Activated CD4-positive, CD25-positive, alpha-beta regulatory T cell treated with anti-CD3 and anti-CD28 coated beads, Interleukin-2, amount 50 U/mL, for 16 hours (primary cell): ENCODE results near the gene KMT2B.

Experiments
- DNase-seq: peaks from one replicate; pipeline ENCODE4 v3.0.0-alpha.2; 2020; ENCODE audit warnings: low read depth, low spot score

Gene KMT2B

DNA sequence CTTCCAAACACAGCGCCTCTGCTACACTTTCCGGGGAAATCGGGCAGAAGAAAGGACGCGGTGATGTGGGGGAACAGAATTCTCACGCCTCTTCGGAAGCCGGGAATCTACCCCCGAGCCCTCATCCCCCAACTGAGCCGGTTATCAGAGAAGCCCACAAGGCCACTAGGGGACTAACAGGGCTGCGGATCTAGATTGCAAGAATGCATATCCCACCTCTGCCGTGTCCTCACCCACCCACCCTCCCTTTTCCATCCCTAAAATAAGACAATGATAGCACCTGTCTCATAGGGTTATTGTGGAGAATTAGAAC lies 23.4 kb downstream of the KMT2B start:
- DNase-seq = no peak

- DNase-seq = peak; percentile 50
These were observed 24.4 kb downstream of the KMT2B start, which contains the start of gene IGFLR1 for GRCh38 chr19:35742121-35742724. Gene IGFLR1 (minus strand): TSS chr19:35742452. CDS start chr19:35741180, 1,272 bp downstream.

- no peak for DNase-seq
These were observed 26.0 kb downstream of the KMT2B start for GRCh38 chr19:35743640-35744429.

- DNase-seq = peak; percentile 90
These were observed 26.9 kb downstream of the KMT2B start for GRCh38 chr19:35744430-35745327.

DNA sequence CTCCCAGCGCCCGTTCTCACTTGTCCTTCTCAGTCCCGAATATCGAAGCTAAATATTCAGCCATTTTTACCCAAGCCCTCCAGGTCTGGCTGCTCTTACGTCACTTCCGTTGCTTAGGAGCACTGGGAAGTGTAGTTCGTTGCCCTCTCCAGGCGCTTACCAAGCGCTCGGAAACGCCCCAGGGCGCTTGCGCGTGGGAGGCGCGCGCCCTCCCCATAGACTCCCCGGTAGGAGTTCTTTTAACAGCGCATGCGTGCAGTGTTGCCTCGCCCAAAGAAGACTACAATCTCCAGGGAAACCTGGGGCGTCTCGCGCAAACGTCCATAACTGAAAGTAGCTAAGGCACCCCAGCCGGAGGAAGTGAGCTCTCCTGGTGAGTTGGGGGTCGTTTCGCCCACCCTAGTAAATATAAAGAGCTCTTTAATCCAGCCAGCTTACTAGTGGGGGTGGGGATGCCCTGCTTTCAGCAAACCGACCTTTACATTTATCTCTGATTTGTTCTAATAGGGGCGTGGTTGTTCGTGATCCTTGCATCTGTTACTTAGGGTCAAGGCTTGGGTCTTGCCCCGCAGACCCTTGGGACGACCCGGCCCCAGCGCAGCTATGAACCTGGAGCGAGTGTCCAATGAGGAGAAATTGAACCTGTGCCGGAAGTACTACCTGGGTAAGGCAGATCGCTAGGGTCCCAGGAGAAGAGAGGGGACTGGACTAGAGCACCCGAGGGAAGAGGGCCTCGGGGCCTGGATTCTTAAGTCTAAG lies 27.7 kb downstream of the KMT2B start, which contains the start of the genes PSENEN and U2AF1L4:
Gene PSENEN, plus strand, starts transcription at position 324 of the 759 bp plus-strand sequence. Its CDS starts 280 bp downstream, at position 604.
Gene U2AF1L4, minus strand, starts transcription at position 91 of the 759 bp plus-strand sequence. Its CDS starts 27 bp downstream, at position 64.
- peak; percentile 95 for DNase-seq

GRCh38 chr19:35746087-35746462 lies 28.3 kb downstream of the KMT2B start:
- DNase-seq = no peak

GRCh38 chr19:35746531-35746930 lies 28.7 kb downstream of the KMT2B start:
- no peak for DNase-seq

DNA sequence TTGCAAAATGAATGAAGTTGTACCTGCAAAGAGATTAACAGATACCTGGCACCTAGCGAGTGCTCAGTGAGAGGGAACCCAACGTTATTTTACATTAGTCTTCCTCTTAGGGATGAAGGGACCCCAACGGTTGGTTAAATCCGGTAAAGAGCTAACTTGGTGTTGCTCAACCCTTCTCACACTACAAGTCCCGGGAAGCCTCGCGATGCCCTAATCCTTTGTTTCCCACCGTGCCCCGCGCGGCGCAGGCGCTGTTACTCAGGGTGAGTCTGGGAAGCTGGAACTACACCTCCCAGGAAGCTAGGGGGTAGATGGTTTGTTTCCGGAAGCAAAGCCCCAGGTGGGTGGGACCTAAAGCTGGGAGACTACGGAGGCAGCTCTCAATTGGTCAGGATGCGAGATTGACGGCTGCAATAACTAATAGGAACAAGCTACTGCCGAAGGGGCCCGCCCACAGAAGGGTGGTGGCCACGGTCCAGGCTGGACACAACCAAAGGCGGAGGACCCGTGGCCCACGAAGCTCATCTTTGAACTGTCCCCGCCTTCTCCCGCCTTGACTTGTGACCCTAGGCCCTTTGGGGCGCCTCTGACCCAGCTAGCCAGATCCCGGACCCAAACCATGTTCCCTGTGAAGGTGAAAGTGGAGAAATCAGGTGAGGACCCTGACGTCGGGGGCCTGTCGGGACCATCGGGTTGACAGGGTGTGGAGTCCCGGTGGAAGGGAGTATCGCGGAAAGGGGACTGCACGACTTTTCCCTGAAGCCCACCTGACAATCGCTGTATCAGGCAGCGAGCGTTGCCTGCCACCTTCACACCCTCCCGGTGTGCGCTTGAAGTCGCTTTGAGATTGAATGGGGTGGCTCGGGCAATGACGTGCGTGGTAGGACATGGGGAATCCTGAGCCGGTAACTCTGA lies 30.6 kb downstream of the KMT2B start, which contains the start of gene LIN37:
Gene LIN37, plus strand, starts transcription at position 471 of the 915 bp plus-strand sequence. Its CDS starts 149 bp downstream, at position 620.
- DNase-seq = peak; percentile 100

DNA sequence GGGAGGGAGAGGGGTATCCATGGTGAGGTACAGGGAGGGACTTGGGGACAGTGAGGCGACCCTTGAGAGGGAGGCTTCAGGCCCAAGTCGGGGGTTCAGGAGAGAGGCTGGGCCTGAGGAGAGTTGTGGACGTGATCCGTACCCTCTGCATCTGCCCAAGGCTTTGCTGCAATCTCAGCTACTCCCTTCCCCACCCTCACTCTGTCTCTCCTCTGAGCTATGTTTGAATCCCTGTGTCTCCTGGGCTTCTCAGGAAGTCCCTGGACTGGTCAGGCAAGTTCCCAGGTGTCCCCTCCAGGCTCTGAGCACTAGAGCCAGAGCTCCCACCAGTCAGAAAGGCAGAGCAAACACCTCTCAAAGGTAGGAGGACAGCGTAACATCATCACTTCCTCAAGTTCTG lies 32.4 kb downstream of the KMT2B start:
- no peak for DNase-seq

DNA sequence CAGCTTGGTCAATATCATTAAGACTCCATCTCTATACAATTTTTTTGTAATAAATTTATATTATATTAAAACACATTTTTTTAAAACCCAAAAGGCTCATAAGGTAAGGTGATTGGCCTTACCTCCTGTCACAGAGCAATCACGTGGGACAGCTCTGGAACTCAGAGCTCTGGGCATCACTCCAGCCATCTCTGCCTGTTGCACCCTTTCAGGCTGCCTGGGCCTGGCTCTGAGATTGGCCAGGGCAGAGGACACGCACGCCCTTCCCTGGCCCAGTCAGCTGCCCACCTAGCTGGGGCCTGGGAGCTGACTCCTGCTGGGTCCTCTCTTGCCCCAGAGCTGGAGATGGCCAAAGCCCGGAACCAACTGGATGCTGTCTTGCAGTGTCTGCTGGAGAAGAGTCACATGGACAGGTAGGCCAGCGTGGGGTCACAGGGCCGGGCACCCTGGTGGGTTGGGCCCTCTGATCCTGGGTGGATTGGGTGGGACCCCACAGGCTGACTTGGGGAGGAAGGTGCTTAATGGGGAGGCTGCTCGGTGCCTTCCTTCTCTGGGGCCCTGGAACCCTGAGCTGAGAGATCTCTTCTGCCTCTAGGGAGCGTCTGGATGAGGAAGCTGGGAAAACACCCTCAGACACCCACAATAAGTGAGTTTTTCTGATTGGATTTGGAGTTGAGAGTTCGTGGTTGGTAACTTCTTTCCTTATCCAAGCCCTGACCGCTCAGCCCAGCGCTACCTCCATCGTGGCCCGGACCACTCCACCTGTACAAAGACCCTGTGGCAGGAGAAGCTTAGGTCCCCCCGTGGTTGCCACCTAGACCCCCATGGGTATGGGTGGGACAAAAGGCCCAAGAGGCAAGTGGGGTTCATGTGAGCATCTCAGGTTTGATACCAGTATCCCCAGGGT lies 34.3 kb downstream of the KMT2B start:
- DNase-seq = no peak

DNA sequence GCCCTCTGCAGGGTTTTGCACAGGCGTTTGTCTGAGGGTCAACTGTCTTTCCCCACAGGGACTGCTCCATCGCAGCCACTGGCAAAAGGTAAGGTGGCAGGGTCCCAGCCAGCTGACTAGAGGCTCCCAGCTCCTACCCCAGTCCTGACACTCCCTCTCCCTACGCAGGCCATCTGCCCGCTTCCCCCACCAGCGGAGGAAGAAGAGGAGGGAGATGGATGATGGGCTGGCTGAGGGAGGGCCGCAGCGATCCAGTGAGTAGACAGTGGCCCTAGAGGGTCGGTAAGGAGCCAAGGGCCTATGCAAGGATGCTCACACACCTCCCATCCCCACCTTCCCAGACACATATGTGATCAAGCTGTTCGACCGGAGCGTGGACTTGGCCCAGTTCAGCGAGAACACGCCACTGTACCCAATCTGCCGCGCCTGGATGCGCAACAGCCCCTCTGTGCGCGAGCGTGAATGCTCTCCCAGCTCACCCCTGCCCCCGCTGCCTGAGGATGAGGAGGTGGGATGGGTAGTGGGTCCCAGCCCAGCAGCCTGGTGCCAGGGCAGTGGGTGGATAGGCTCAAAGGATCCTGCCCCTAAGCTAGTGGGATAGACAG lies 35.0 kb downstream of the KMT2B start:
- DNase-seq = no peak

- no peak for DNase-seq
These were observed 36.0 kb downstream of the KMT2B start for GRCh38 chr19:35753634-35754369.

DNA sequence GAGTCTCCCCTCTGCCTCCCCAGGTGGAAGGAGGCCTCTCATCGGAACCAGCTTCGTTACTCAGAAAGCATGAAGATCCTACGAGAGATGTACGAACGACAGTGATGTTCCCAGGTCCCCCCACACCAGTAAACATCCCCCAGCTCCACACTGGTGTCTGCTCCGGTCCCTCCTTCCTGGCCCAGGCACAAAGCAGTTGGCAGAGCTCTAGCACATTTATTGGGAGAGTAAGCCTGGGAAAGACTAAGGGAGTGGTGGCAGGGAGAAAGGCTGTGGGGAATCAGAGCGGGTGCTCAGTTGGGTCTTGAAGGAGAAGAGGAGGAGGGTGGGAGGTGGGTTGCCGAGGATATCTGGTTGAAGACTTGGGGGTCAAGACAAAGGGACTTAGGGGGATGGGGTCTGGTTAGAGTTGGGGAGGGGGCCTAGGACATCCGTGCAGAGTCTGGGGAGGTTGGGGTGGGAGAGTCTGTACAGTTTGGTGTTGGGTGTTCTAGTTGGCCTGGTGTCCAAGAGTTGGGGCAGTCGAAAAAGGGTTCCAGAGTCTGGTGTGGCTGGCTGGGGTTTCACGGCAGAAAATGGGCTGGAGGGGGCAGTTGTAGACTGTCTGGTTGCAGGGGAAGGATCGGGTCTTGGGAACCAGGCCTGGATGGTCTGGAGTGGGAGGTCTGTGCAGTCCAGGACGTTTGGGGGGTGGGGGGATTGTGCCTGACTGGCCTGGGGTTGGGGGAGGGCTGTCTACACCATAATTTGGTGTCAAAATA lies 36.7 kb downstream of the KMT2B start:
- DNase-seq = no peak

DNA sequence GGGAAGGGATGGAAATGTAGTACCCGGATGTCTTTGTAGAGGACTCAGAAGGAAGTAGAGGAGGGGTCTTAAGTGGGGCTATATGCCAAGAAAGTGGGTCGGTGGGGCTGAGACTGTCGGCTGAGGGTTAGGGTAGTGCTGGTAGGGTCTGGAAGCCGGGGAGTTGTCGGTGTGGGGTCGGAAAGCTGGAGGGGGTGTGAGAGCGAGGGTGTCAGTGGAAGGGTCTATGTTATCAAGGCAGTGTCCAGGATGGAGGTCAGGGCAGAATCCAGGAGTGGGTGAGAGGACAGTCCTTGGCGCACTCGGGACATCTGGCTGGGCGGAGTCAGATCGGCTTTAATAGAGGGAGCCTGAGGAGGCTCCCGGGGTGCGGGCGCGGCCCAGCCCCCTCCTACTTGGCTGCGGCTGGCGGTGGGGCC lies 37.3 kb downstream of the KMT2B start:
- no peak for DNase-seq

DNA sequence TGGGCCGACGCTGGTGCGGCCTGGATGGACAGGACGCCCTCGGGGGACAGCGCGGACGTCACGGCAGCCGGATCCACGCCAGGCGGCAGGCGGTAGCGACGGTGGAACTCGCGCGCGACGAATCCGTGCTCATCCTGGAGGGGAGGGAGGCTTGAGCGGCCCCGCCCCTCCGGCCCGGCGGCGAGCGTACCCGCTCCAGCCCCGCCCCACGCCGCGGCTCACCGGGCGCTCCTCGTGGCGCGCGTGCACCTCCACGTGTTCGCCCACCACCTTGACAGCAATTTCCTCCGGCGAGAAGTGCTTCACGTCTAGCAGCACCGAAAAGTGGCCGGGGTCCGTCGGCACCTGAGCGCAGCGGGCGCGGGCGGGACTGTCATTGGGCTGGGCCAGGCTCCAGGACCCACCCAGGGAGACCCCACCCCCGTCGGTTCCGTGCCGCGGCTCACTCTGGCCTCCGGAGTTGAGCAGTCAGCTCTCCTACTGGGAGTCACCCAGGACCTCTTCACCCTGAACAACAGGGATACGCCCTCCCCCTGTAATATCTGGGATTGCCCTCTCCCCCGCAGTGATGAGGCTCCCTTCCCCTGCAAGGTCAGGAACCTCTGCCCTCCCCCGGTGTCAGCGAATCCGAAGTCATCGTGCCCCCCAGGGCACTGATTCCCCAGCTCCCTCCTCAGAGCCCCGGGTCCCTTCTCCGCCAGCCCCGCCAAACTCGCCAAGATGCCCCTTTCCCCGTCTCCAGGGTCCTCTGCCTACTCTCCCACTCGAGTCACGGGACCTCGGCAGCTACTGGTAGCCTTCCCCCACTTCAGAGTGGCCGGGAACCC lies 38.0 kb downstream of the KMT2B start:
- DNase-seq = no peak
